ENCODE results near the gene PDE6H.

PDE6H gene

GRCh38 chr12:14976658-14977057 lies 3.8 kb downstream of the PDE6H start:
- no peak for DNase-seq

- DNase-seq = no peak
Observed at GRCh38 chr12:14979468-14979867, 6.6 kb downstream of the PDE6H start.

GRCh38 chr12:14981049-14981448 lies 8.2 kb downstream of the PDE6H start:
- no peak for DNase-seq

DNA sequence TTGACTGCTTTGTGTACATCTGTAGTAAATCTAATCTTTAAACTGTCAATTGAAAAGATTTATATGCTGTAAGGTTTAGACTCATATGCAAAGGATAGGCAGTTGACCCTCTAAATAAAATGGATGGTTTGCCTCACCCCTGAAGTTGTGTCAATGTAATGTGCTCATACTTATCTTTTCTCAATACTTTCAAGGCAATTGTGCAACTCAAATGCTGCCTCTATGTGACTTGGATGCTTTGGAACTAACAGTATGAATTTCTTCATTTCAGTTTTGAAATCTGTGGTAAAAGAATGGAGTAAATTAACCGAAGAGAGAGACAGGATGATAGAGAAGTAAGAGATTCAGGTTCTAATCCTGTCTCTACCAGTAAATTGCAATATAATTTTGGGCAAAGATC lies 9.7 kb downstream of the PDE6H start:
- no peak for DNase-seq

DNA sequence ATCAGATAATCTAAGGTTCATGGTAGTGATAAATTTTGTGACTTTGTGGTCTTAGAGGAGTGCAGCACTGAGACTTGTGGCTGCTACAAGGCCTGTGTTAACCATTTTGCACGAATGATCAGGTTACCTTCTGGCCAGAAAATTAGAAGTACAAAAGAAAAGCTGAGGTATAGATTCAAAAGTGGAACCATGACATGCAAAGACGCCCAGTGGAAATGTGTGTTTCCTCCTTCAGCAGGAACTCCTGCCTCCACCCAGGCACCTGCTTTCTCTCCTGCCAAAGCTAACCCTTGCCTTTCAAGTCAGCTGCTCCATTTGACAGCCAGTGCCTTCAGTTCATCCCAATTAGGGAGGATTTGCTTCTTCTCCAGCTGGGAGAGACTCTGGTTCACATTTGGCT lies 10.1 kb downstream of the PDE6H start:
- no peak for DNase-seq

DNA sequence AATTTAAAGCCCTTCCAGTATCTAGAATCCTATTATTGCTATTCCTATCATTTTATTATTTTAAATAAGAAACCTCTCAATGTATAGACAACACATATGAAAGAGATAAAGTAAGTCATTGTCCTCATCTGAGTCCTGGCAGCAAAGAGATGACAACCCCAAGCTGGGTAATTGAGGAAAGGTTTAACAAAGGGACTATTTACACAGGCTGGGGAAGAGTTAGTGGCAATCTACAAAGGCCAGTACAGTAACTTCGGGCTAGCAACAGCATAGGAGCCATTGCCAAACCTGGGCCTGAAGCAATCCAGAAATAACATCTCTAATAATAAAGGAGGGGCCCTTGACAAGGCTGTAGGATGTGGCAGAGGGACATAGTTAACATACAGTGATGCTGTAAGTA lies 11.2 kb downstream of the PDE6H start:
- DNase-seq = no peak

- DNase-seq = no peak
Observed at GRCh38 chr12:14984766-14985285, 12.0 kb downstream of the PDE6H start.

DNA sequence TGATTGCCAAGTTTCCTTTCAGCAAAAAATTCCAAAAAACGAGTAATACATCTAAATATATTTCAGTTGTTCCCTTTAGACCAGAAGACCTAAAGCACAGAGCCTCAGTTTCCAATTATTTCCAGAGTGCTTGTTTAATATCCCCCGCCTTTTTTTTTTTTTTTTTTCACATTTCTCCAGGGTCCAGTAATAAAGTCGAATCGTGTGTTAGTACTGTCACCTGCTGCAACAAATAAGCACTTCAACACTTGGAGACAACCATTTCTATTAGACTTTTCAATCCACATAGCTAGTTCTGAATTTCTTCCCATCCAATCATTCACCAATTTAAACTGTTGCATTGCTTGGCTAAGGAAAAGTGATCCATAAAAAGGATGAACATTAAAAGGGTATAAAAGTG lies 13.6 kb downstream of the PDE6H start:
- no peak for DNase-seq

DNA sequence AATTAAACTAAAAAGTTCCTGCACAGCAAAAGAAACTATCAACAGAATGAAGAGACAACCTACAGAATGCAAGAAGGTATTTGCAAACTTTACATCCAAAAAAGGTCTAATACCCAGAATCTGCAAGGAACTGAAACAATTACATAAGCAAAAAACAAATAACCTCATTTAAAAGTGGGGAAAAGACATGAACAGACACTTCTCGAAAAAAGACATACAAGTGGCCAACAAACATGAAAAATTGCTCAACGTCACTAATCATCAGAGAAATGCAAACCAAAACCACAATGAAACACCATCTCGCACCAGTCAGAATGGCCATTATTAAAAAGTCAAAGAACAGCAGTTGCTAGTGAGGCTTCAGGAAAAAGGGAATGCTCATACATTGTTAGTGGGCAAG lies 15.2 kb downstream of the PDE6H start:
- no peak for DNase-seq

- DNase-seq = no peak
Observed at GRCh38 chr12:14989790-14990189, 16.9 kb downstream of the PDE6H start.

DNA sequence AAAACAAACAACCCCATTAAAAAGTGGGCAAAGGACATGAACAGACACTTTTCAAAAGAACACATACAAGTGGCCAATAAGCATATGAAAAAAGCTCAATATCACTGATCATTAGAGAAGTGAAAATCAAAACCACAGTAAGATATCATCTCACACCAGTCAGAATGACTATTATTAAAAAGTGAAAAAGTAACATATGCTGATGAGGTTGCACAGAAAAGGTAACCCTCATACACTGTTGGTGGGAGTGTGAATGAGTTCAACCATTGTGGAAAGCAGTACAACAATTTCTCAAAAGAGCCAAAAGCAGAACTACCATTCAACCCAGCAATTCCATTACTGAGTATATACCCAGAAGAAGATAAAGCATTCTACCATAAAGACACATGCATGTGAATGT lies 18.2 kb downstream of the PDE6H start:
- DNase-seq = no peak

DNA sequence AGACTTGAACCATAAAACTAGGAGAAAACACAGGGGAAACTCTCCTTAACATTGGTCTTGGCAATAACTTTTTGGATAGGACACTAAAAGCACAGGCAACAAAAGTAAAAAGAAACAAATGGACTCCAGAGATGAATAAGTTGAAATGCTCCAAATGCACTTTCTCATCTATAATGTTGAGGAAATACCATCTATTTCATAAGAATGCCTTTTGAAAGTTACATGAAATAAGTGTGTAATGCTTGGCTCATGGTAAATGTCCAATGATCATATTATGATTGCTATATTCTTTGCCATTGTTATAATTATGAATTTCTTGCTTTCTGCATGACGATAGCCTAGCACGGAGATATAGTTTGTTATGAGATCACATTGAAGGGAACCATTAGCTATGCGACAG lies 19.8 kb downstream of the PDE6H start:
- DNase-seq = no peak

DNA sequence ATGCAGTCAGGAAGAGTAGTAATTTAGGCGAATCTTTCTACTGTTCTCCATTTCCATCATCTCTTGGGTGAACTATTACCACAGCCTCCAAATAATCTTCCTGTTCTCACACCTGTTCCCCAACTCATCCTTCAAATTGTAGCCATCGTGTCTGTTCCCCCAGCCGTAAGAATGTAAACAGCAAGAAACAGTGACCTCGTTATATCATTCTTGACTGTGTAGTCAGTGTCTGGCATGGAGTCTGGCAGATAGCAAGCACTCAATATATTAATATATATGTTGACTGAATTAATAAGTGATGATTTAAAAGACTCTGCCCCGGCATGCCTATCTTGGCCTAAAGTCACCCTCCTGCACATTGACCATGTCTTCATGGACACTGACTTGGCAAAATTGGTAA lies 20.3 kb downstream of the PDE6H start:
- no peak for DNase-seq

GRCh38 chr12:14993537-14994266 lies 20.9 kb downstream of the PDE6H start:
- DNase-seq = no peak

DNA sequence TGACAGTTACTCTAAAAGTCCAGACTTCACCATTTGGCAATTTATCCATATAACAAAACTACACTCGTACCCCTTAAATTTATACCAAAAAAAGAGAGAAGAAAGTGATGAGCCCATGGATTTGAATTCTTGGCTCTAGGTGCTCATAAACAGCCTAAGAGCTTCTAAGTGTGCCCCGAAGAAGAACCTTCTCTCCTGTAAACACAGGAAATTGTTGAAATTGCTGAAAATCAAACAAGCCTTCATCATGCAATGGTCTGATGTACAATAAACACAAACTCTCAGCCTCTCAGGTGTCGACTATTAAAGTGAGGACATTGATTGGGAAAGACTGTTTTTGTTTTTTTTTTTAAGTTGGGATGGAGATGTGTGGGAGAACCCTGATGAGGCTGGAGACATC lies 21.8 kb downstream of the PDE6H start:
- DNase-seq = no peak

GRCh38 chr12:14995583-14996425 lies 23.0 kb downstream of the PDE6H start:
- DNase-seq = peak; percentile 75

DNA sequence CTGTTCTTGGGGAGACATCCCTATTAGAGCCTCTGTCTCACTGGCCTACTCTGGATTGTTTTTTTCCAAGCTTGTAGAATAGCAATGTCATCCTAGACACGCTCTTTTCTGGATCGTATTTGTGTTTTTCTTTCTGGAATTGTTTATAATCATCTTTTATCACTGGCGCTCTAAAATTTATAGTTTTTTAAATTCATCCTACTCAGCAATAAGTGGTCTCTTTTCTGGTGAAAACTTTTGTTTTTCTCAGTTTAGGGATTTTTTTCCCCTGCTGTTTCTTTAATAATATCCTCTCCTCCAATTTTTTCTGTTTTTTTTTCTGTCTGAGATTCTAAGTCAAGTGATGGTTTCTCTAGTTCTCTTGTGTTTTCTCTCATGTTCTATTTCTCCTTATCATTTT lies 25.2 kb downstream of the PDE6H start:
- DNase-seq = no peak

- no peak for DNase-seq
Observed at GRCh38 chr12:14999021-14999694, 26.3 kb downstream of the PDE6H start.

- DNase-seq = no peak
Observed at GRCh38 chr12:14999695-15000365, 27.0 kb downstream of the PDE6H start.

DNA sequence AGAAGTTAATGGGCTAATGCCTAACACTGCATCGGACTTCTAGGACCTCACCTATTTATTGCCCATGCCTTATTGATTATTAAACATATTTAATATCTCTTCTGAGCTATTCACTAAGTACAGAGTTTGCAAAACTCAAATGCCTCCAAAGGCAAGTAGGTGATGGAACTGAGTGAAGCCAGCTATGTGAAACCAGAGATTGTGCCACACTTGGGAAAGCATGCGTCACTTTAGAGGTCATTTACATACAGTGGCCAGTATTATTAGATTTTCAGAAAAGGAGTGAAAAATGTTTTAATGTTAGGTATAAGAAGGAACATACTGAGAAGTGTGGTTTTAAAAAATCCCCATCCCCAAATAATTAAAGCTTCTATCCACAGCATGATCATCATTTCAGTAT lies 27.7 kb downstream of the PDE6H start:
- DNase-seq = no peak

DNA sequence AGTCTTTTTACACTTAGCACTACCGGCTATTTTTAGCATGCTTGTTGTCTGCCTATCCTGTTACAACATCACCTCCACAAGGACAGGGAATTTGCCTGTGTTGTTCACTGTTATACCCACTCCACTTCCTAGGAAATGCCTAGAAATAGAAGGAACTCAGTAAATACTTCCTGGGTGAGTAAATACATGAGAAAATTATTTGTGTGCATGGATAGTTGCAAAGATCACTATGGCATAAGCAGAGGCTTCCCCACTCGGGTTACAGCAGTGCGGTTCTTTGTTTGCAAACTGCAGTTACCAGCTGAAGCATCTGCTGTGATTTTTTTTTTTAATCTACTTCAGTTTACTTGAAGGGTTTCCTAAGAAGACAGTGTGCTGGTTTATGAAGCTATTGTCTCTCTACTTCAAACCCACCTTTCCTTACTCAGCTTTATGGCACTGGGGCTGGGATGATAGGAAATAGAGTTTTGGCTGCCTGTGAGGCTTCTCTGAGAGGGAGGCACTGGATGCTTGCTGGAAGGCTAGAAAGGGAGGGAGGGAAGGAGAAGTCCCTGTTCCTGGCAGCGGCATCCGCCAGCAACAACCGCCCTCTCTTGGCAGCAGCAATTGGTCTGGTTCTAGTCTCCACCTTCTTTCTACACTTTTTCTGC lies 29.0 kb downstream of the PDE6H start:
- peak; percentile 21 for DNase-seq

DNA sequence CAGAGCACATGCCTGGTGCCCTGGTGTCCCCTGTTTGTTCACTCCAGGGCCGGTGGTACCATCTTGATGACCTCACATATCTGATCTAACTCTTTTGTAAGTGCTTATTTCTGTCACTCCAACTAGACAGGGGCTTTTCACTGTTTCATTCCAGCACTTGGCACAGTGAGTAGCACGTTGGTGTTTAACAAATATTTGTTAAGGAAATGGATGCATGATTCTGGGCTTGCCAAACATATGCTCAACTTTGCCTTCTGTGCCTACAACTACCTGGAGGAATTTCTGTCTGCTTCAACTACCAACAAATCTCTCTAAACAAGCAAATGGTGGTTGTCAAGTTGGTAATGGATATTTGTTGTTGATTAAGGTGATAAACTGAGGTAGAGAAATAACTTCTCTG lies 31.6 kb downstream of the PDE6H start:
- DNase-seq = no peak

DNA sequence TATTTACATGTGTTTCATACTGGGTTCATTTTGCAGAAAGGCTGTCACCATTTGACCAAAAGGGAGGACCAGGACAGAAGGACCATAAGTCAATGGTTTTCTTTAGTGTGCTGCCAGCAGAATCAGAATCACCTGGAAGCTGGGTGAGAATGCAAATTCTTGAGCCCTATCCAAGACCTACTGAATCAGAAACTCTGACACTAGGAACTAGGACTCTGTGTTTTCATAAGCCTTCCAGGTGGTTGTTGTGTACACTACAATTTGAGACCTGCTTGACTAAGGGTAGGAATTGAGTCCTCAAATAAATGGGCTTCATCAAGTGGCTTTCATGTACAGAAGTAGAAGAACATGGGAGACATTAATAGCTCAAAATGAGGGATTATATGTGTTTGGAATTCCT lies 32.2 kb downstream of the PDE6H start:
- peak; percentile 90 for DNase-seq
